WTC11 (cell line): ENCODE data around the gene SLC25A26. TPM values are rescaled to one million over a fixed set of nuclear protein-coding genes. Genes with fewer than 3 reads are reported as not detected.

Experiments
- ATAC-seq: fragments of 200-7000 bp; cut with Tn5 transposase; 2 replicates; pipeline ENCODE4 v1.10.0; 2021; ENCODE audit warnings: mild to moderate bottlenecking, moderate library complexity
- CTCF ChIA-PET: fragments of 300-600 bp; sonication (Branson Sonifier 250); formaldehyde crosslinking; loops from one replicate; lab custom pipeline; 2021; ENCODE audit warnings: antibody characterized with exemption; lab: Charles Lee
- POLR2A ChIA-PET: fragments of 350-600 bp; sonication (Branson Sonifier 250); formaldehyde crosslinking; loops from one replicate; lab custom pipeline; 2021; ENCODE audit warnings: antibody characterized with exemption; lab: Charles Lee
- DNase-seq: peaks from one replicate; pipeline ENCODE4 v3.0.0; 2021; ENCODE audit warnings: low spot score
- H3K27ac Mint-ChIP-seq: 2 replicates; pipeline ENCODE4 v1.8.0; 2021; ENCODE audit warnings: mixed read lengths
- H3K27me3 Mint-ChIP-seq: 2 replicates; pipeline ENCODE4 v1.8.0; 2021; ENCODE audit warnings: low read depth, mild to moderate bottlenecking, moderate library complexity, mixed read lengths
- H3K36me3 Mint-ChIP-seq: 2 replicates; pipeline ENCODE4 v1.8.0; 2021; ENCODE audit warnings: mixed read lengths
- H3K4me1 Mint-ChIP-seq: 2 replicates; pipeline ENCODE4 v1.8.0; 2022; ENCODE audit warnings: mixed read lengths
- H3K4me3 Mint-ChIP-seq: 2 replicates; pipeline ENCODE4 v1.8.0; 2021; ENCODE audit warnings: mild to moderate bottlenecking, moderate library complexity, mixed read lengths
- H3K9me3 Mint-ChIP-seq: 2 replicates; pipeline ENCODE4 v1.8.0; 2021; ENCODE audit warnings: mixed read lengths
- CREM ChIP-seq: sonication (generic); formaldehyde crosslinking; IDR thresholded peaks from 2 replicates; pipeline ENCODE4 v1.8.1; 2022; ENCODE audit warnings: mild to moderate bottlenecking, missing genetic modification reagents, moderate library complexity
- EMX1 ChIP-seq: fragments of 250-450 bp; sonication (Bioruptor Pico); IDR thresholded peaks from 2 replicates; pipeline ENCODE4 v1.8.0; 2021; ENCODE audit warnings: mild to moderate bottlenecking
- ESRRA ChIP-seq: sonication (generic); formaldehyde crosslinking; IDR thresholded peaks from 2 replicates; pipeline ENCODE4 v1.8.1; 2022; ENCODE audit warnings: mild to moderate bottlenecking, missing genetic modification reagents, borderline replicate concordance
- FOXJ3 ChIP-seq: sonication (generic); formaldehyde crosslinking; IDR thresholded peaks from 2 replicates; pipeline ENCODE4 v1.9.0; 2021; ENCODE audit warnings: missing genetic modification reagents, mild to moderate bottlenecking, borderline replicate concordance
- KAT7 ChIP-seq: sonication (generic); formaldehyde crosslinking; IDR thresholded peaks from 2 replicates; pipeline ENCODE4 v1.8.1; 2023; ENCODE audit warnings: missing genetic modification reagents, mild to moderate bottlenecking, borderline replicate concordance
- NR1H2 ChIP-seq: sonication (generic); formaldehyde crosslinking; IDR thresholded peaks from 2 replicates; pipeline ENCODE4 v1.9.0; 2021; ENCODE audit warnings: mild to moderate bottlenecking, moderate library complexity, missing genetic modification reagents
- NR2C2 ChIP-seq: sonication (generic); formaldehyde crosslinking; IDR thresholded peaks from 2 replicates; pipeline ENCODE4 v1.8.0; 2022; ENCODE audit warnings: mild to moderate bottlenecking, missing genetic modification reagents
- TCF7 ChIP-seq: sonication (generic); formaldehyde crosslinking; IDR thresholded peaks from 2 replicates; pipeline ENCODE4 v1.8.0; 2022; ENCODE audit warnings: mild to moderate bottlenecking, low read depth, missing genetic modification reagents, moderate library complexity
- ZNF121 ChIP-seq: sonication (generic); formaldehyde crosslinking; IDR thresholded peaks from 2 replicates; pipeline ENCODE4 v1.8.0; 2023; ENCODE audit warnings: missing genetic modification reagents
- total RNA-seq: library from RNA; stranded (reverse); gene quantifications from 3 replicates; pipeline ENCODE4 v1.2.3, GENCODE V29; 2021
- TF ChIP-seq, protein P1 (sequence below): sonication (generic); formaldehyde crosslinking; IDR thresholded peaks from 2 replicates; pipeline ENCODE4 v1.8.1; 2023; ENCODE audit warnings: mild to moderate bottlenecking, missing genetic modification reagents, borderline replicate concordance
- TF ChIP-seq, protein P2 (sequence below): fragments of 250-450 bp; sonication (Bioruptor Pico); IDR thresholded peaks from 2 replicates; pipeline ENCODE4 v1.9.0; 2021; ENCODE audit warnings: mild to moderate bottlenecking
- TF ChIP-seq, protein P3 (sequence below): fragments of 200-600 bp; IDR thresholded peaks from 2 replicates; pipeline ENCODE4 v1.8.0; 2022; ENCODE audit warnings: antibody characterized with exemption
- TF ChIP-seq, protein P4 (sequence below): sonication (generic); formaldehyde crosslinking; IDR thresholded peaks from 2 replicates; pipeline ENCODE4 v1.8.1; 2022; ENCODE audit warnings: missing genetic modification reagents, borderline replicate concordance
- TF ChIP-seq, protein P5 (sequence below): sonication (generic); formaldehyde crosslinking; IDR thresholded peaks from 2 replicates; pipeline ENCODE4 v1.8.0; 2022; ENCODE audit warnings: missing genetic modification reagents

The SLC25A26 gene
- total RNA-seq, 1 experiment from 2014 or later = 29.1 TPM

DNA sequence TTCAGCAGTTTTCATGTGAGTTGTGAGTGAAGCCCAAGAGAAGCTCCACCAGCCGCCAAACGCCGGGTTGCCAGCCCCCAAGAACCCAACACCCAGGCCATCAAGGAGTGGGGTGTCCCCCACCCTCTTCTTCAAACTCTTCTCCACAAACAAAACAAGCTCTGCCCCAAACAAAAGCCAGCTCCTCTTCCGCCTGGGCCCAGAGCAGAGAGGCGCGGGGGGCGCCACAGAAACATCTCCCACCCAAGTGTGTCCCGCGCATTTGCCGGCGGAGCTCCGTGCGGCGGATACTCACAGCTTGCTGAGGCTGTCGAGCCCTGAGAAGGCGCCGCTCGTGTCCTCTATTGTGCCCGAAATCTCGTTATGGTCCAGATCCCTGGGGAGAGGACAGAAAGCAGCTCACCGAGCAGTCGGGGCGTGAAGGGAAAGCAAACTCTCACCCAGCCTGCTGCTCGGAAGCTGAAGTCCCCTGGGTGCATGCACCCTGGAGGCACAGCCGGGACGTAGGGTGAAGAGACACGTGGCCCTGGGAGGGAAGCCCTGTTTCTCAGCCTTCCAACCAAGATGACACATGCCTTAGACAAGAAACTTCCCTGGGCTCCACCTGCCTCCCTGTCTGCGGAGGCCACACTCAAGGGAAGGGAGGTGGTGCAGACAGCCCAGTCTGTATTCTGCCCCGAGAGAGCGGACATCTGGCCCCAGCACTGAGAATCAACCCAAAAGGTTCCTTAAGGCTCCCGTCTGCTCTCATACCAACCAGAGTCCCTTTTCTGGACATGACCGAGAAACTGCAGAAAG is 184.3 kb downstream of the SLC25A26 start:
- H3K4me1 Mint-ChIP-seq = peaks cover 51% of the 10 kb centered on the region
- DNase-seq = no peak
- H3K27ac Mint-ChIP-seq = peak overlapping the region; percentile 65; the same call in 1 of the 2 replicates

DNA sequence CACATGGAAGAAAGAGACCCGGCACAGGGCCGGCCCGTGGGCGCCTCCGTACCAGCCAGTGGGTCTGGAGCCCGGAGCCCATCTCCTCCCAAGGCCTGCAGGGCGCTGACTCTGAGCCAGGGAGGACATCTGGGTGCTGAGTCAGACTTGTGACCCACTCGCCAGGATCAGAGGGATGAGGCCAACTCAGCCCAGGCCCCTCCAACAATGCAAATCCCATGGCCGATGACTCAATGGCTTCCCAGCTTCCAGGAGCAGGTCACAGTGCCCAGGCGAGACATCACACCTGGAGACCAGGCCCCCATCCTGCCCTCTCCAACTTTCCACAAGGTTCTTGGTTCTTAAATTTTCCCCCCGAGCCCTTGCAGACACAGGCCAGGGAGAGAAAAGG is 184.9 kb downstream of the SLC25A26 start:
- ATAC-seq (no peak), DNase-seq (no peak)
- ChIA-PET CTCF (interaction anchor here (4.6 kb wide), 1 partner anchor 28 kb away, joined by 16 read pairs; no protein-coding TSS in a partner anchor), POLR2A (interaction anchor here (0.7 kb wide), 1 partner anchor 9 kb away, joined by 4 read pairs; no protein-coding TSS in a partner anchor)
- TF ChIP-seq ZNF121 (no peak), KAT7 (no peak), TCF7 (CRISPR knock-in tag) (no peak), EMX1 (CRISPR knock-in tag) (no peak)
- TF ChIP-seq, protein P1, sequence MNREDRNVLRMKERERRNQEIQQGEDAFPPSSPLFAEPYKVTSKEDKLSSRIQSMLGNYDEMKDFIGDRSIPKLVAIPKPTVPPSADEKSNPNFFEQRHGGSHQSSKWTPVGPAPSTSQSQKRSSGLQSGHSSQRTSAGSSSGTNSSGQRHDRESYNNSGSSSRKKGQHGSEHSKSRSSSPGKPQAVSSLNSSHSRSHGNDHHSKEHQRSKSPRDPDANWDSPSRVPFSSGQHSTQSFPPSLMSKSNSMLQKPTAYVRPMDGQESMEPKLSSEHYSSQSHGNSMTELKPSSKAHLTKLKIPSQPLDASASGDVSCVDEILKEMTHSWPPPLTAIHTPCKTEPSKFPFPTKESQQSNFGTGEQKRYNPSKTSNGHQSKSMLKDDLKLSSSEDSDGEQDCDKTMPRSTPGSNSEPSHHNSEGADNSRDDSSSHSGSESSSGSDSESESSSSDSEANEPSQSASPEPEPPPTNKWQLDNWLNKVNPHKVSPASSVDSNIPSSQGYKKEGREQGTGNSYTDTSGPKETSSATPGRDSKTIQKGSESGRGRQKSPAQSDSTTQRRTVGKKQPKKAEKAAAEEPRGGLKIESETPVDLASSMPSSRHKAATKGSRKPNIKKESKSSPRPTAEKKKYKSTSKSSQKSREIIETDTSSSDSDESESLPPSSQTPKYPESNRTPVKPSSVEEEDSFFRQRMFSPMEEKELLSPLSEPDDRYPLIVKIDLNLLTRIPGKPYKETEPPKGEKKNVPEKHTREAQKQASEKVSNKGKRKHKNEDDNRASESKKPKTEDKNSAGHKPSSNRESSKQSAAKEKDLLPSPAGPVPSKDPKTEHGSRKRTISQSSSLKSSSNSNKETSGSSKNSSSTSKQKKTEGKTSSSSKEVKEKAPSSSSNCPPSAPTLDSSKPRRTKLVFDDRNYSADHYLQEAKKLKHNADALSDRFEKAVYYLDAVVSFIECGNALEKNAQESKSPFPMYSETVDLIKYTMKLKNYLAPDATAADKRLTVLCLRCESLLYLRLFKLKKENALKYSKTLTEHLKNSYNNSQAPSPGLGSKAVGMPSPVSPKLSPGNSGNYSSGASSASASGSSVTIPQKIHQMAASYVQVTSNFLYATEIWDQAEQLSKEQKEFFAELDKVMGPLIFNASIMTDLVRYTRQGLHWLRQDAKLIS = no peak
- H3K4me1 Mint-ChIP-seq = peaks cover 52% of the 10 kb centered on the region
- H3K27ac Mint-ChIP-seq = no peak overlapping the region
- H3K27me3 Mint-ChIP-seq = no peaks in the 10 kb centered on the region
- H3K4me3 Mint-ChIP-seq = no peak overlapping the region
- no peaks in the 10 kb centered on the region for H3K9me3 Mint-ChIP-seq
- peaks cover 77% of the 10 kb centered on the region for H3K36me3 Mint-ChIP-seq

More for the DNA sequence above, 184.3 kb downstream of the SLC25A26 start:
- Mint-ChIP-seq H3K9me3 (no peaks in the 10 kb centered on the region), H3K36me3 (peaks cover 75% of the 10 kb centered on the region), H3K4me3 (no peak overlapping the region), H3K27me3 (no peaks in the 10 kb centered on the region)
- ATAC-seq = no peak
- ChIA-PET CTCF (interaction anchor here (1.3 to 4.6 kb wide), 2 partner anchors 27 to 49 kb away, joined by 3 to 16 read pairs; no protein-coding TSS in a partner anchor), POLR2A (no interaction called here)
- TF ChIP-seq, protein P2, sequence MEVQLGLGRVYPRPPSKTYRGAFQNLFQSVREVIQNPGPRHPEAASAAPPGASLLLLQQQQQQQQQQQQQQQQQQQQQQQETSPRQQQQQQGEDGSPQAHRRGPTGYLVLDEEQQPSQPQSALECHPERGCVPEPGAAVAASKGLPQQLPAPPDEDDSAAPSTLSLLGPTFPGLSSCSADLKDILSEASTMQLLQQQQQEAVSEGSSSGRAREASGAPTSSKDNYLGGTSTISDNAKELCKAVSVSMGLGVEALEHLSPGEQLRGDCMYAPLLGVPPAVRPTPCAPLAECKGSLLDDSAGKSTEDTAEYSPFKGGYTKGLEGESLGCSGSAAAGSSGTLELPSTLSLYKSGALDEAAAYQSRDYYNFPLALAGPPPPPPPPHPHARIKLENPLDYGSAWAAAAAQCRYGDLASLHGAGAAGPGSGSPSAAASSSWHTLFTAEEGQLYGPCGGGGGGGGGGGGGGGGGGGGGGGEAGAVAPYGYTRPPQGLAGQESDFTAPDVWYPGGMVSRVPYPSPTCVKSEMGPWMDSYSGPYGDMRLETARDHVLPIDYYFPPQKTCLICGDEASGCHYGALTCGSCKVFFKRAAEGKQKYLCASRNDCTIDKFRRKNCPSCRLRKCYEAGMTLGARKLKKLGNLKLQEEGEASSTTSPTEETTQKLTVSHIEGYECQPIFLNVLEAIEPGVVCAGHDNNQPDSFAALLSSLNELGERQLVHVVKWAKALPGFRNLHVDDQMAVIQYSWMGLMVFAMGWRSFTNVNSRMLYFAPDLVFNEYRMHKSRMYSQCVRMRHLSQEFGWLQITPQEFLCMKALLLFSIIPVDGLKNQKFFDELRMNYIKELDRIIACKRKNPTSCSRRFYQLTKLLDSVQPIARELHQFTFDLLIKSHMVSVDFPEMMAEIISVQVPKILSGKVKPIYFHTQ (CRISPR knock-in tag) = no peak
- TF ChIP-seq, protein P3, sequence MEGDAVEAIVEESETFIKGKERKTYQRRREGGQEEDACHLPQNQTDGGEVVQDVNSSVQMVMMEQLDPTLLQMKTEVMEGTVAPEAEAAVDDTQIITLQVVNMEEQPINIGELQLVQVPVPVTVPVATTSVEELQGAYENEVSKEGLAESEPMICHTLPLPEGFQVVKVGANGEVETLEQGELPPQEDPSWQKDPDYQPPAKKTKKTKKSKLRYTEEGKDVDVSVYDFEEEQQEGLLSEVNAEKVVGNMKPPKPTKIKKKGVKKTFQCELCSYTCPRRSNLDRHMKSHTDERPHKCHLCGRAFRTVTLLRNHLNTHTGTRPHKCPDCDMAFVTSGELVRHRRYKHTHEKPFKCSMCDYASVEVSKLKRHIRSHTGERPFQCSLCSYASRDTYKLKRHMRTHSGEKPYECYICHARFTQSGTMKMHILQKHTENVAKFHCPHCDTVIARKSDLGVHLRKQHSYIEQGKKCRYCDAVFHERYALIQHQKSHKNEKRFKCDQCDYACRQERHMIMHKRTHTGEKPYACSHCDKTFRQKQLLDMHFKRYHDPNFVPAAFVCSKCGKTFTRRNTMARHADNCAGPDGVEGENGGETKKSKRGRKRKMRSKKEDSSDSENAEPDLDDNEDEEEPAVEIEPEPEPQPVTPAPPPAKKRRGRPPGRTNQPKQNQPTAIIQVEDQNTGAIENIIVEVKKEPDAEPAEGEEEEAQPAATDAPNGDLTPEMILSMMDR = 0 out of 2 replicates have a peak, but pooled peaks have one; percentile 24

DNA sequence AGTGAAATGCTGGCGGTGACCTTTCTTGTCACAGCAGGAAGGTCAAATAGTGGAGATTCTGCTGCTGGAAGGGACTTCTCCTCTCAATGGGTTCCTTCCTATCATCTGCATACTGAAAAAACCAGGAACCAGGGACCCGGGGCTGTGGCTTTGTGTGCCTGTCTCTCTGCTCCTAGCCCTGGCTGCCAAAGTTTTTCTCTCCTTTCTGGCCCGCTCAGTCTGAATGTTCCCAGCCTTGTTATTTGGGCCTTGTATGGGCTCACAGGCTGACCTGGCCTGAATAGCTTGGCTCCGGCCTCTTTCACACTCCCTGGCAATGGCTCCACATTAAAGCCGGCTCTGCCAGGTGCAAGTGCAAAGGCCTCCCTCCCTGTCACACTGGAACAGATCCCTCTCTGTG is 185.4 kb downstream of the SLC25A26 start:
- POLR2A ChIA-PET = interaction anchor here (0.7 kb wide), 1 partner anchor 9 kb away, joined by 4 read pairs; no protein-coding TSS in a partner anchor
- no peaks in the 10 kb centered on the region for H3K27me3 Mint-ChIP-seq
- no peak overlapping the region for H3K27ac Mint-ChIP-seq
- DNase-seq = no peak
- H3K4me1 Mint-ChIP-seq = peaks cover 48% of the 10 kb centered on the region
- no peak for ATAC-seq
- no peaks in the 10 kb centered on the region for H3K9me3 Mint-ChIP-seq
- H3K4me3 Mint-ChIP-seq = no peak overlapping the region
- CTCF ChIA-PET = interaction anchor here (4.6 kb wide), 1 partner anchor 28 kb away, joined by 16 read pairs; no protein-coding TSS in a partner anchor
- H3K36me3 Mint-ChIP-seq = peaks cover 80% of the 10 kb centered on the region
- TF ChIP-seq, protein P4, sequence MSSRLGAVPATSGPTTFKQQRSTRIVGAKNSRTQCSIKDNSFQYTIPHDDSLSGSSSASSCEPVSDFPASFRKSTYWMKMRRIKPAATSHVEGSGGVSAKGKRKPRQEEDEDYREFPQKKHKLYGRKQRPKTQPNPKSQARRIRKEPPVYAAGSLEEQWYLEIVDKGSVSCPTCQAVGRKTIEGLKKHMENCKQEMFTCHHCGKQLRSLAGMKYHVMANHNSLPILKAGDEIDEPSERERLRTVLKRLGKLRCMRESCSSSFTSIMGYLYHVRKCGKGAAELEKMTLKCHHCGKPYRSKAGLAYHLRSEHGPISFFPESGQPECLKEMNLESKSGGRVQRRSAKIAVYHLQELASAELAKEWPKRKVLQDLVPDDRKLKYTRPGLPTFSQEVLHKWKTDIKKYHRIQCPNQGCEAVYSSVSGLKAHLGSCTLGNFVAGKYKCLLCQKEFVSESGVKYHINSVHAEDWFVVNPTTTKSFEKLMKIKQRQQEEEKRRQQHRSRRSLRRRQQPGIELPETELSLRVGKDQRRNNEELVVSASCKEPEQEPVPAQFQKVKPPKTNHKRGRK (CRISPR knock-in tag) = no peak
- TF ChIP-seq, protein P5, sequence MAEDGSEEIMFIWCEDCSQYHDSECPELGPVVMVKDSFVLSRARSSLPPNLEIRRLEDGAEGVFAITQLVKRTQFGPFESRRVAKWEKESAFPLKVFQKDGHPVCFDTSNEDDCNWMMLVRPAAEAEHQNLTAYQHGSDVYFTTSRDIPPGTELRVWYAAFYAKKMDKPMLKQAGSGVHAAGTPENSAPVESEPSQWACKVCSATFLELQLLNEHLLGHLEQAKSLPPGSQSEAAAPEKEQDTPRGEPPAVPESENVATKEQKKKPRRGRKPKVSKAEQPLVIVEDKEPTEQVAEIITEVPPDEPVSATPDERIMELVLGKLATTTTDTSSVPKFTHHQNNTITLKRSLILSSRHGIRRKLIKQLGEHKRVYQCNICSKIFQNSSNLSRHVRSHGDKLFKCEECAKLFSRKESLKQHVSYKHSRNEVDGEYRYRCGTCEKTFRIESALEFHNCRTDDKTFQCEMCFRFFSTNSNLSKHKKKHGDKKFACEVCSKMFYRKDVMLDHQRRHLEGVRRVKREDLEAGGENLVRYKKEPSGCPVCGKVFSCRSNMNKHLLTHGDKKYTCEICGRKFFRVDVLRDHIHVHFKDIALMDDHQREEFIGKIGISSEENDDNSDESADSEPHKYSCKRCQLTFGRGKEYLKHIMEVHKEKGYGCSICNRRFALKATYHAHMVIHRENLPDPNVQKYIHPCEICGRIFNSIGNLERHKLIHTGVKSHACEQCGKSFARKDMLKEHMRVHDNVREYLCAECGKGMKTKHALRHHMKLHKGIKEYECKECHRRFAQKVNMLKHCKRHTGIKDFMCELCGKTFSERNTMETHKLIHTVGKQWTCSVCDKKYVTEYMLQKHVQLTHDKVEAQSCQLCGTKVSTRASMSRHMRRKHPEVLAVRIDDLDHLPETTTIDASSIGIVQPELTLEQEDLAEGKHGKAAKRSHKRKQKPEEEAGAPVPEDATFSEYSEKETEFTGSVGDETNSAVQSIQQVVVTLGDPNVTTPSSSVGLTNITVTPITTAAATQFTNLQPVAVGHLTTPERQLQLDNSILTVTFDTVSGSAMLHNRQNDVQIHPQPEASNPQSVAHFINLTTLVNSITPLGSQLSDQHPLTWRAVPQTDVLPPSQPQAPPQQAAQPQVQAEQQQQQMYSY = no peak
- no peak for TF ChIP-seq NR2C2
- TF ChIP-seq ESRRA = no peak
- TF ChIP-seq TCF7 (CRISPR knock-in tag) = no peak
- TF ChIP-seq FOXJ3 (CRISPR knock-in tag) = no peak
- TF ChIP-seq ZNF121 = no peak
- TF ChIP-seq CREM (CRISPR knock-in tag) = no peak
- TF ChIP-seq NR1H2 (CRISPR knock-in tag) = no peak
